SU-DHL-6 (cell line): ENCODE results near the gene SLC23A2.
"Not testable (repeated sequence)": the region's sequence is repeated elsewhere in the genome, so short reads cannot be mapped to it uniquely, and the experiment has no call there.

Experiments
- EZH2phosphoT487 ChIP-seq: fragments of 200-600 bp; sonication (generic), shearing (Covaris generic); conservative IDR thresholded peaks from 2 replicates; pipeline ENCODE4 v1.6.1; 2018; ENCODE audit warnings: mild to moderate bottlenecking, antibody characterized with exemption, low read length, moderate library complexity, mixed read lengths
- TF ChIP-seq, protein P1 (sequence below): fragments of 200-600 bp; sonication (generic); IDR thresholded peaks from one replicate; pipeline ENCODE4 v1.5.1; 2017; ENCODE audit warnings: antibody characterized with exemption, mild to moderate bottlenecking, low read length, moderate library complexity; ENCODE audit not compliant: insufficient read depth, poor library complexity, severe bottlenecking

DNA sequence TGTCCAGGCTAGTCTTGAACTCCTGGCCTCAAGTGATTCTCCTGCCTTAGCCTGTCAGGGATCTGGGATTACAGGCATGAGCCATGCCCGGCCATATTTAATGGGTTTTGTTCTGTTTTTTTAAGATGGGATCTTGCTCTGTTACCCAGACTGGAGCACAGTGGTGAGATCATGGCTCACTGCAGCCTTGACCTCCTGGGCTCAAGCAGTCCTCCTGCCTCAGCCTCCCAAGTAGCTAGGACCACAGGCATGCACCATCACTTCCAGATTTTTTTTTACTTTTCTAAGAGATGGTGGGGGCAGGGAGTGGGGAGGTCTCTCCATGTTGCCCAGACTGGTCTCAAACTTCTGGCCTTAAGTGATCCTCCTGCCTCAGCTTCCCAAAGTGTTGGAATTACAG lies 34.2 kb upstream of the SLC23A2 start:
- TF ChIP-seq, protein P1, sequence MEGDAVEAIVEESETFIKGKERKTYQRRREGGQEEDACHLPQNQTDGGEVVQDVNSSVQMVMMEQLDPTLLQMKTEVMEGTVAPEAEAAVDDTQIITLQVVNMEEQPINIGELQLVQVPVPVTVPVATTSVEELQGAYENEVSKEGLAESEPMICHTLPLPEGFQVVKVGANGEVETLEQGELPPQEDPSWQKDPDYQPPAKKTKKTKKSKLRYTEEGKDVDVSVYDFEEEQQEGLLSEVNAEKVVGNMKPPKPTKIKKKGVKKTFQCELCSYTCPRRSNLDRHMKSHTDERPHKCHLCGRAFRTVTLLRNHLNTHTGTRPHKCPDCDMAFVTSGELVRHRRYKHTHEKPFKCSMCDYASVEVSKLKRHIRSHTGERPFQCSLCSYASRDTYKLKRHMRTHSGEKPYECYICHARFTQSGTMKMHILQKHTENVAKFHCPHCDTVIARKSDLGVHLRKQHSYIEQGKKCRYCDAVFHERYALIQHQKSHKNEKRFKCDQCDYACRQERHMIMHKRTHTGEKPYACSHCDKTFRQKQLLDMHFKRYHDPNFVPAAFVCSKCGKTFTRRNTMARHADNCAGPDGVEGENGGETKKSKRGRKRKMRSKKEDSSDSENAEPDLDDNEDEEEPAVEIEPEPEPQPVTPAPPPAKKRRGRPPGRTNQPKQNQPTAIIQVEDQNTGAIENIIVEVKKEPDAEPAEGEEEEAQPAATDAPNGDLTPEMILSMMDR = not testable (repeated sequence)
- TF ChIP-seq EZH2phosphoT487 = not testable (repeated sequence)
